Activated naive CD8-positive, alpha-beta T cell treated with anti-CD3 and anti-CD28 coated beads for 36 hours (primary cell): ENCODE measurements around the gene CRP. TPM values are rescaled to one million over a fixed set of nuclear protein-coding genes. Genes with fewer than 3 reads are reported as not detected.
"Not testable (repeated sequence)": the region's sequence is repeated elsewhere in the genome, so short reads cannot be mapped to it uniquely, and the experiment has no call there.

Experiments used
- DNase-seq: peaks from one replicate; pipeline ENCODE4 v3.0.0; 2021
- H3K27ac Mint-ChIP-seq: one replicate; pipeline ENCODE4 v1.8.0; 2022; ENCODE audit warnings: mild to moderate bottlenecking, moderate library complexity, mixed read lengths
- H3K27me3 Mint-ChIP-seq: one replicate; pipeline ENCODE4 v1.8.0; 2022; ENCODE audit warnings: mild to moderate bottlenecking, mixed read lengths
- H3K36me3 Mint-ChIP-seq: one replicate; pipeline ENCODE4 v1.8.0; 2021; ENCODE audit warnings: mild to moderate bottlenecking, mixed read lengths
- H3K4me1 Mint-ChIP-seq: one replicate; pipeline ENCODE4 v1.8.0; 2021; ENCODE audit warnings: mixed read lengths
- H3K4me3 Mint-ChIP-seq: one replicate; pipeline ENCODE4 v1.8.0; 2022; ENCODE audit warnings: mild to moderate bottlenecking, moderate library complexity, mixed read lengths
- H3K9me3 Mint-ChIP-seq: one replicate; pipeline ENCODE4 v1.8.0; 2022; ENCODE audit warnings: mixed read lengths
- total RNA-seq, 2 experiments: library from RNA; stranded (reverse); gene quantifications; one replicate each; pipeline ENCODE4 v1.2.3, GENCODE V29; 2021

Gene CRP
- total RNA-seq, 2 experiments from 2014 or later = not detected

- Mint-ChIP-seq H3K27ac (no peak overlapping the region), H3K36me3 (no peaks in the 10 kb centered on the region), H3K27me3 (peaks cover 17% of the 10 kb centered on the region), H3K4me3 (no peak overlapping the region), H3K9me3 (peaks cover 8% of the 10 kb centered on the region), H3K4me1 (no peaks in the 10 kb centered on the region)
- DNase-seq = no peak
Observed at GRCh38 chr1:159715855-159716254, 1.5 kb upstream of the CRP start.

GRCh38 chr1:159712080-159712479 is 2.3 kb downstream of the CRP start:
- Mint-ChIP-seq H3K4me3 (no peak overlapping the region), H3K36me3 (no peaks in the 10 kb centered on the region), H3K9me3 (no peaks in the 10 kb centered on the region), H3K27ac (no peak overlapping the region), H3K27me3 (peaks cover 3% of the 10 kb centered on the region), H3K4me1 (no peaks in the 10 kb centered on the region)
- DNase-seq = no peak

- no peaks in the 10 kb centered on the region for H3K9me3 Mint-ChIP-seq
- no peak overlapping the region for H3K27ac Mint-ChIP-seq
- no peak for DNase-seq
- no peaks in the 10 kb centered on the region for H3K4me1 Mint-ChIP-seq
- no peaks in the 10 kb centered on the region for H3K27me3 Mint-ChIP-seq
- H3K4me3 Mint-ChIP-seq = no peak overlapping the region
- no peaks in the 10 kb centered on the region for H3K36me3 Mint-ChIP-seq
Observed at GRCh38 chr1:159707472-159708260, 6.7 kb downstream of the CRP start.

GRCh38 chr1:159705904-159706256 is 8.5 kb downstream of the CRP start:
- Mint-ChIP-seq H3K4me1 (no peaks in the 10 kb centered on the region), H3K27me3 (no peaks in the 10 kb centered on the region)

GRCh38 chr1:159705251-159705903 is 9.0 kb downstream of the CRP start:
- Mint-ChIP-seq H3K4me1 (no peaks in the 10 kb centered on the region), H3K36me3 (no peaks in the 10 kb centered on the region), H3K27me3 (no peaks in the 10 kb centered on the region), H3K27ac (no peak overlapping the region), H3K9me3 (no peaks in the 10 kb centered on the region), H3K4me3 (no peak overlapping the region)
- no peak for DNase-seq

More at GRCh38 chr1:159705904-159706256, 8.5 kb downstream of the CRP start:
- DNase-seq = no peak
- no peak overlapping the region for H3K4me3 Mint-ChIP-seq
- no peaks in the 10 kb centered on the region for H3K36me3 Mint-ChIP-seq
- H3K27ac Mint-ChIP-seq = no peak overlapping the region
- H3K9me3 Mint-ChIP-seq = no peaks in the 10 kb centered on the region

- Mint-ChIP-seq H3K27me3 (no peaks in the 10 kb centered on the region), H3K4me3 (no peak overlapping the region)
Observed at GRCh38 chr1:159704481-159704880, 9.9 kb downstream of the CRP start.

GRCh38 chr1:159700312-159700711 is 14.1 kb downstream of the CRP start:
- Mint-ChIP-seq H3K27me3 (peaks cover 4% of the 10 kb centered on the region), H3K4me3 (no peak overlapping the region), H3K9me3 (no peaks in the 10 kb centered on the region), H3K4me1 (no peaks in the 10 kb centered on the region), H3K27ac (no peak overlapping the region), H3K36me3 (no peaks in the 10 kb centered on the region)
- no peak for DNase-seq

More at GRCh38 chr1:159704481-159704880, 9.9 kb downstream of the CRP start:
- Mint-ChIP-seq H3K9me3 (no peaks in the 10 kb centered on the region), H3K36me3 (no peaks in the 10 kb centered on the region), H3K27ac (no peak overlapping the region), H3K4me1 (no peaks in the 10 kb centered on the region)
- no peak for DNase-seq

GRCh38 chr1:159699653-159700052 is 14.7 kb downstream of the CRP start:
- H3K36me3 Mint-ChIP-seq = no peaks in the 10 kb centered on the region
- peaks cover 7% of the 10 kb centered on the region for H3K27me3 Mint-ChIP-seq
- H3K9me3 Mint-ChIP-seq = no peaks in the 10 kb centered on the region
- no peaks in the 10 kb centered on the region for H3K4me1 Mint-ChIP-seq
- DNase-seq = no peak
- H3K27ac Mint-ChIP-seq = no peak overlapping the region
- H3K4me3 Mint-ChIP-seq = no peak overlapping the region

- no peak for DNase-seq
- H3K27me3 Mint-ChIP-seq = peaks cover 8% of the 10 kb centered on the region
- H3K36me3 Mint-ChIP-seq = no peaks in the 10 kb centered on the region
- H3K4me1 Mint-ChIP-seq = no peaks in the 10 kb centered on the region
- no peaks in the 10 kb centered on the region for H3K9me3 Mint-ChIP-seq
- H3K4me3 Mint-ChIP-seq = no peak overlapping the region
- H3K27ac Mint-ChIP-seq = no peak overlapping the region
Observed at GRCh38 chr1:159699246-159699645, 15.1 kb downstream of the CRP start.

GRCh38 chr1:159687511-159687910 is 26.9 kb downstream of the CRP start:
- Mint-ChIP-seq H3K9me3 (no peaks in the 10 kb centered on the region), H3K4me1 (no peaks in the 10 kb centered on the region), H3K27ac (no peak overlapping the region), H3K27me3 (peaks cover 20% of the 10 kb centered on the region), H3K4me3 (no peak overlapping the region), H3K36me3 (no peaks in the 10 kb centered on the region)
- DNase-seq = no peak

GRCh38 chr1:159686599-159687299 is 27.6 kb downstream of the CRP start:
- H3K4me1 Mint-ChIP-seq = no peaks in the 10 kb centered on the region
- no peak overlapping the region for H3K4me3 Mint-ChIP-seq
- DNase-seq = no peak
- H3K27me3 Mint-ChIP-seq = peaks cover 16% of the 10 kb centered on the region
- H3K36me3 Mint-ChIP-seq = no peaks in the 10 kb centered on the region
- no peaks in the 10 kb centered on the region for H3K9me3 Mint-ChIP-seq
- H3K27ac Mint-ChIP-seq = no peak overlapping the region

- no peaks in the 10 kb centered on the region for H3K4me1 Mint-ChIP-seq
Observed at GRCh38 chr1:159678939-159679338, 35.5 kb downstream of the CRP start.

GRCh38 chr1:159675046-159675445 is 39.3 kb downstream of the CRP start:
- Mint-ChIP-seq H3K27ac (no peak overlapping the region), H3K27me3 (peaks cover 8% of the 10 kb centered on the region), H3K9me3 (no peaks in the 10 kb centered on the region), H3K4me3 (no peak overlapping the region), H3K4me1 (no peaks in the 10 kb centered on the region), H3K36me3 (no peaks in the 10 kb centered on the region)
- DNase-seq = no peak

More at GRCh38 chr1:159678939-159679338, 35.5 kb downstream of the CRP start:
- no peak overlapping the region for H3K27ac Mint-ChIP-seq
- no peaks in the 10 kb centered on the region for H3K36me3 Mint-ChIP-seq
- H3K4me3 Mint-ChIP-seq = no peak overlapping the region
- no peaks in the 10 kb centered on the region for H3K9me3 Mint-ChIP-seq
- DNase-seq = no peak
- peaks cover 8% of the 10 kb centered on the region for H3K27me3 Mint-ChIP-seq

- H3K27ac Mint-ChIP-seq, H3K27me3 Mint-ChIP-seq, DNase-seq, H3K4me1 Mint-ChIP-seq, H3K36me3 Mint-ChIP-seq, H3K4me3 Mint-ChIP-seq, H3K9me3 Mint-ChIP-seq: not testable (repeated sequence)
Observed at GRCh38 chr1:159672390-159672789, 42.0 kb downstream of the CRP start.

- Mint-ChIP-seq H3K4me3 (no peak overlapping the region), H3K4me1 (no peaks in the 10 kb centered on the region), H3K36me3 (no peaks in the 10 kb centered on the region), H3K27me3 (peaks cover 13% of the 10 kb centered on the region), H3K27ac (no peak overlapping the region), H3K9me3 (peaks cover 5% of the 10 kb centered on the region)
- no peak for DNase-seq
Observed at GRCh38 chr1:159669338-159669737, 45.1 kb downstream of the CRP start.
